T-helper 2 cell treated with Interferon-gamma antibody and Interleukin-4, amounts not matched to agents 5 μg/mL and 100 μg/mL, for 36 hours (primary cell): Measurements from ENCODE around the gene CCDC6.
"Not testable (repeated sequence)": the region's sequence is repeated elsewhere in the genome, so short reads cannot be mapped to it uniquely, and the experiment has no call there.

ENCODE experiments used
- DNase-seq: peaks from one replicate; pipeline ENCODE4 v3.0.0; 2021; ENCODE audit warnings: low spot score
- H3K27ac Mint-ChIP-seq: one replicate; pipeline ENCODE4 v1.8.0; 2021; ENCODE audit warnings: mild to moderate bottlenecking, mixed read lengths
- H3K27me3 Mint-ChIP-seq: one replicate; pipeline ENCODE4 v1.8.0; 2021; ENCODE audit warnings: low read depth, mixed read lengths
- H3K36me3 Mint-ChIP-seq: one replicate; pipeline ENCODE4 v1.8.0; 2021; ENCODE audit warnings: low read depth, mixed read lengths
- H3K4me1 Mint-ChIP-seq: one replicate; pipeline ENCODE4 v1.8.0; 2021; ENCODE audit warnings: low read depth, mixed read lengths
- H3K4me3 Mint-ChIP-seq: one replicate; pipeline ENCODE4 v1.8.0; 2022; ENCODE audit warnings: mild to moderate bottlenecking, moderate library complexity, mixed read lengths
- H3K9me3 Mint-ChIP-seq: one replicate; pipeline ENCODE4 v1.8.0; 2021; ENCODE audit warnings: mixed read lengths

CCDC6 gene

GRCh38 chr10:59900048-59900727, 6.2 kb downstream of the CCDC6 start:
- DNase-seq: no peak
- Mint-ChIP-seq H3K9me3 (no peaks in the 10 kb centered on the region), H3K4me3 (no peak overlapping the region), H3K27me3 (no peaks in the 10 kb centered on the region), H3K36me3 (peaks cover 16% of the 10 kb centered on the region), H3K27ac (no peak overlapping the region), H3K4me1 (peaks cover 37% of the 10 kb centered on the region)

DNA sequence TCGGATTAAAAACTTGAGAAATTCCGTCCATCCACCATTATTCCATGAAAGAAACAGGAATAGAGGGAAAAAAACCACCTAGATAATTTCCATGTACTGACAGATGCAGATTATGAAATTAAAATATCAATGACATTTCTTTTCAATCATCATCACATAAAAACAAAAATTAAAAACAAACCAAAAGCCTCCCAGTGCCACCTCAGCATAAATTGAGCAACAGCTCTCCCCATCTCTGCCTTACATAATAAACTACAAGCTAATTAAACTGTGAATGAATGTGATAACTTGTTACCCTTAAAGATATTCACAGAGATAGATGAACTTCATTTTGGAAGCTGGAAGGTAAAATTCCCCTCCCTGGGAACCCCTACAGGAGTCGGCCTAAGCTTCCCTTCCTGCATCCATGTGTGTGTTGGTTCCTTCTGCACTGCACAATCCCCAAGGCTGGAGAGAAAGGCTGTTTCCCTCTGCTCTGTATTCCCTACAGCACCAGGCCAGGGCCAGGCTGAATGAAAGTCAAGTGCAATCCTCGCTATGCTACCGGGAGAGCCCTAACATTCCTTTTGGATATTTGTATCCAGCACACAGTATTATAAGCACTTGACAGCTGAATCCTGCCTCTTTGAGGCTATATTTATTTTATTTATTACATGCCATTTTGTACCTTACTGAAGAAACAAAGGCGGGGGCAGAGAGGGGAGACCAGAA, 8.1 kb downstream of the CCDC6 start:
- DNase-seq: no peak
- peaks cover 9% of the 10 kb centered on the region for H3K36me3 Mint-ChIP-seq
- H3K9me3 Mint-ChIP-seq: no peaks in the 10 kb centered on the region
- H3K4me3 Mint-ChIP-seq: no peak overlapping the region
- H3K27me3 Mint-ChIP-seq: no peaks in the 10 kb centered on the region
- peaks cover 25% of the 10 kb centered on the region for H3K4me1 Mint-ChIP-seq
- H3K27ac Mint-ChIP-seq: no peak overlapping the region

GRCh38 chr10:59896191-59896590, 10.2 kb downstream of the CCDC6 start:
- H3K9me3 Mint-ChIP-seq: no peaks in the 10 kb centered on the region
- H3K4me3 Mint-ChIP-seq: no peak overlapping the region
- no peak for DNase-seq
- no peaks in the 10 kb centered on the region for H3K27me3 Mint-ChIP-seq
- no peak overlapping the region for H3K27ac Mint-ChIP-seq
- peaks cover 4% of the 10 kb centered on the region for H3K36me3 Mint-ChIP-seq
- H3K4me1 Mint-ChIP-seq: peaks cover 26% of the 10 kb centered on the region

GRCh38 chr10:59895629-59896116, 10.7 kb downstream of the CCDC6 start:
- H3K4me1 Mint-ChIP-seq: peaks cover 26% of the 10 kb centered on the region
- H3K27ac Mint-ChIP-seq: no peak overlapping the region

DNA sequence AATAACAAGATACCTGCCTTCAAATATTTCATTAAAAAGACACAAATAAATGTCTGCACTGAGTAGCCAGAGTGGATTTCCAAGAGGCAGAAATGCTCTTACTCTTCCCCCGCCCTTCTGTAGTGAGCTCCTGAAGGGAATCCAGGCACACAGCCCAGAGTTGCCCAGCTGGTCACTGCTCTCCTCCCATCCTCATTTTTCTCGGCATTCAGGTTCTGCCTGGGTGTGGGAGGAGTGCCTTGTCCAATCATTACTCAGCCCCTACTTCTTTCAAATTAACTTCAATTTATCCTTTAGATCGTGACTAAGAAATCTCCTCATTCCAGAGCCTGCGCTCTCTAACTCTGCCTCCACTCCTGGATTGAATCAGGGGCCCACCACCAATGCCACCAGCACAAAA, 12.2 kb downstream of the CCDC6 start:
- no peaks in the 10 kb centered on the region for H3K27me3 Mint-ChIP-seq
- no peaks in the 10 kb centered on the region for H3K9me3 Mint-ChIP-seq
- peaks cover 7% of the 10 kb centered on the region for H3K36me3 Mint-ChIP-seq
- H3K4me3 Mint-ChIP-seq: no peak overlapping the region
- DNase-seq: no peak
- no peak overlapping the region for H3K27ac Mint-ChIP-seq
- peaks cover 18% of the 10 kb centered on the region for H3K4me1 Mint-ChIP-seq

More at GRCh38 chr10:59895629-59896116, 10.7 kb downstream of the CCDC6 start:
- no peak for DNase-seq
- Mint-ChIP-seq H3K9me3 (no peaks in the 10 kb centered on the region), H3K36me3 (peaks cover 4% of the 10 kb centered on the region), H3K4me3 (no peak overlapping the region), H3K27me3 (no peaks in the 10 kb centered on the region)

DNA sequence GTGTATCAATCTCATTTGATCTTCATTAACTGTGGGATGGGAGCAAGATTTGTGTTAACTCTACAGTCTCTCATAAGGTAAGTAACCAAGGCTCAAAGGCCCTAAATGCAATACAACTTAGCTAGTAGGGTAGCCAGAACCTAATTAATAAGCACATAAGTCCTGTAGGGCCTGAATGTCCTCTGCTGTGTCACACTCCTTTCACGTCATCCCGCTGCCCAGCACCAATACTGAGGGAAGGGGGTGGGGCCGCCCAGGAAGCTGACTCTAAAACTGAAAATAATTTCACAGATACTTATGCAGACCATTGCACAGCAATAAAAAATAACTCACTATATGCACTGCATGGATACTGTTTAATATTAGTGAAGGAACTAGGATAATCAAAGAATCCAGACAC, 13.7 kb downstream of the CCDC6 start:
- Mint-ChIP-seq H3K27me3 (no peaks in the 10 kb centered on the region), H3K4me3 (no peak overlapping the region), H3K36me3 (peaks cover 6% of the 10 kb centered on the region), H3K4me1 (peaks cover 24% of the 10 kb centered on the region), H3K9me3 (no peaks in the 10 kb centered on the region), H3K27ac (no peak overlapping the region)
- DNase-seq: no peak

DNA sequence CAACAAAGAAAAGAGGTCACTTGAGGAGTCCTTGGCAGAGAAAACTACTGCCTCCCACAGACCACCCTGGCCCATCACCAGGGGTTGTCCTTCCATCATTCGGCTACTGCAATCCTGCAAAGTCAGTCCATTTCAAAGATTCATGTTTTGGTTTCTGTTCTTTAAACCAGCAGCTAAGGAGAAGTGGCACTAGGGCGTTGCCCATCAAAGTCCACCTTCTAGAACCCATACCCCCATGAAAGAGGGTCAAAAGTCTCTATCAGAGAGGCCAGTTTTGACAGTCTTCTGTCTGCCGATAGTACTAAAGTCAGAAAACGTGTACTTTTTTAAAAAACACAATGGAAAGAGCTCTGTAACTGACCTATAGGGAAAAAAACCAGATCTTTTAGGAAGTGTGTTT, 14.4 kb downstream of the CCDC6 start:
- Mint-ChIP-seq H3K4me1 (peaks cover 26% of the 10 kb centered on the region), H3K27ac (no peak overlapping the region), H3K4me3 (no peak overlapping the region), H3K9me3 (no peaks in the 10 kb centered on the region), H3K27me3 (no peaks in the 10 kb centered on the region), H3K36me3 (peaks cover 6% of the 10 kb centered on the region)
- no peak for DNase-seq

DNA sequence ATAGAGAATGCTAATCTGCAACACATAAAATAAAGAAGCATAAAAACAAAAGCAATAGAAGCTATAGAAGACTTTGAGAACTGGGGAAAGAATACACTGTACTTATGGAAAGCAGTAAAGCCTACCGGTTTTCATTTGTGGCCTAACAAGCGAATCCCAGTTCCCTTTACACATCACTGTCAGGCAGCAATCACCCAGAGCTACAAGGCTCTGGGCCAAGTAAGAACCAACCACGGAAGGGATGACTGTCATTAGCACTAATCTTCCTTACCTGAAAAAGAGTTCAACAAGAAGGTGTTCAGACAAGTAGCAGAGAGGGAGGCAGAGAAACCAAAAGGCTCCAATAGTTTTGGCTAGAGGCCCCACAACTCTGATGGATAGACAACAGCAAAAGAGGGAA, 15.0 kb downstream of the CCDC6 start:
- Mint-ChIP-seq H3K4me1 (peaks cover 32% of the 10 kb centered on the region), H3K9me3 (no peaks in the 10 kb centered on the region), H3K4me3 (no peak overlapping the region), H3K36me3 (peaks cover 6% of the 10 kb centered on the region), H3K27me3 (no peaks in the 10 kb centered on the region), H3K27ac (no peak overlapping the region)
- no peak for DNase-seq

GRCh38 chr10:59888781-59889435, 17.4 kb downstream of the CCDC6 start:
- peaks cover 52% of the 10 kb centered on the region for H3K4me1 Mint-ChIP-seq
- H3K36me3 Mint-ChIP-seq: peaks cover 6% of the 10 kb centered on the region
- H3K4me3 Mint-ChIP-seq: no peak overlapping the region
- H3K27me3 Mint-ChIP-seq: no peaks in the 10 kb centered on the region
- H3K9me3 Mint-ChIP-seq: no peaks in the 10 kb centered on the region
- DNase-seq: no peak
- no peak overlapping the region for H3K27ac Mint-ChIP-seq

- DNase-seq: no peak
- Mint-ChIP-seq H3K27me3 (no peaks in the 10 kb centered on the region), H3K4me1 (peaks cover 56% of the 10 kb centered on the region), H3K36me3 (peaks cover 6% of the 10 kb centered on the region), H3K9me3 (no peaks in the 10 kb centered on the region), H3K27ac (no peak overlapping the region), H3K4me3 (no peak overlapping the region)
These were observed 18.2 kb downstream of the CCDC6 start for GRCh38 chr10:59887972-59888640.

GRCh38 chr10:59887006-59887405, 19.4 kb downstream of the CCDC6 start:
- Mint-ChIP-seq H3K9me3 (no peaks in the 10 kb centered on the region), H3K4me1 (peaks cover 55% of the 10 kb centered on the region), H3K4me3 (peak overlapping the region; percentile 47)

DNA sequence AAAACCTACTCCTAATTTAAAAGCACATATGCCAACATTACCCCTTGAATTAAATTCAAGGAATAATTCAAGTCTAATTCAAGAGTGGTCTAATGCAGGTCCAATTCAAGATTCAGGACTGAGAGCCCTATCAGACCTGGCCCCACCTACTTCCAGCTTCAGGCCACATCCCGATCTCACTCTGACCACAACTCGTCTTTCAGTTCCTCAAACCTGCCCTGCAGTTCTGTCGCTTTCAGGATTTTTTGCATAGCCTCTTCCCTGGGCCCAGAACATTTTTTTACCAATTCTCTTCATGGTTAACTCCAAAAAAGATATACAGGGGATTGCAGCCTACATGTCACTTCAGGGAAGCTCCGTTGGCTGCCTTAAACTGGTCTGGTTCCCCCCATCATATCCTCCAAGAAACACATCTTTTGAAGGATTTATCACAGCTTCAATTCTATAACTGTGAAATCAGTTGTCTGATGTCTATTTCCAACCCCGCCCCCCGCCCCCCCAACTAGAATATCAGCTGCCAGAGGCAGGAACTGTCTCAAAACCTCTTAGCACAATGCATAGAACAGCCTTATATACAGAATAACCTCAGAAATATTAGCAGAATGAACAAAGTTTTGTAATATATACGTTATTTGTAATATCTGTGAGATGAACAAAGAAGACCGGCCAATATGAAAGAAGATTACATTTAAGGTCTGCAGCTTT, 20.8 kb downstream of the CCDC6 start:
- H3K27ac Mint-ChIP-seq: peak overlapping the region; percentile 4
- no peak for DNase-seq
- H3K9me3 Mint-ChIP-seq: no peaks in the 10 kb centered on the region
- H3K27me3 Mint-ChIP-seq: no peaks in the 10 kb centered on the region
- peaks cover 11% of the 10 kb centered on the region for H3K36me3 Mint-ChIP-seq
- H3K4me3 Mint-ChIP-seq: peak overlapping the region; percentile 63
- peaks cover 62% of the 10 kb centered on the region for H3K4me1 Mint-ChIP-seq

More at GRCh38 chr10:59887006-59887405, 19.4 kb downstream of the CCDC6 start:
- H3K27ac Mint-ChIP-seq: peak overlapping the region; percentile 29
- H3K27me3 Mint-ChIP-seq: no peaks in the 10 kb centered on the region
- H3K36me3 Mint-ChIP-seq: peaks cover 6% of the 10 kb centered on the region
- no peak for DNase-seq

- not testable (repeated sequence) for H3K4me3 Mint-ChIP-seq, H3K27me3 Mint-ChIP-seq, H3K9me3 Mint-ChIP-seq, H3K36me3 Mint-ChIP-seq, DNase-seq
- peak overlapping the region; percentile 44 for H3K27ac Mint-ChIP-seq
- peaks cover 69% of the 10 kb centered on the region for H3K4me1 Mint-ChIP-seq
These were observed 21.5 kb downstream of the CCDC6 start for GRCh38 chr10:59884893-59885292.
